ENCODE measurements around the gene CAMTA1. TPM values are rescaled to one million over a fixed set of nuclear protein-coding genes. Genes with fewer than 3 reads are reported as not detected.
A peak's percentile ranks its signal among the peaks of the same experiment; 100 is the strongest.

Gene CAMTA1
- polyA plus RNA-seq, 1 donor from 2014 or later: 162 TPM

DNA sequence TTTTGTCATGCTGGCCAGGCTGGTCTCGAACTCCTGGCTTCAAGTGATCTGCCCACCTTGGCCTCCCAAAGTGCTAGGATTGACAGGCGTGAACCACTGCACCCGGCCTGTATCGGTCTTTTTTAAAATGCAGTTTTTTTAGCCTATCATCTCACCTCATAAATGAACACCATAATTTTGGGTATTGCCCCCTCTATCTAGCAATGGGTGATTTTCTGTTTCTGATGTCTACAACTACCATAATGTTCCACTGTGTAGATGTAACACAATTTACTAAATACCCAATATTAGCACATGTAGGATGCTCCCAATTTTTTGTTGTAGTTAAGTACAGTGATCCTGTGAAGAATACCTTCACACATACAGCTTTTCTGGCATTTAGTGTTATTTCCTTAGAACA, 2.0 kb upstream of the CAMTA1 start:
- Histone ChIP-seq H3K9me2 (ENCODE audit: insufficient read depth, low read length) (no peaks in the 10 kb centered on the region), H3K27me3 (ENCODE audit: insufficient read depth, low read depth, low read length) (no peaks in the 10 kb centered on the region), H3K36me3 (ENCODE audit: insufficient read depth, low read length) (no peaks in the 10 kb centered on the region), H3K27ac (ENCODE audit: low read length) (no peak overlapping the region), H2AFZ (ENCODE audit: low read depth, low read length) (no peak overlapping the region), H3K79me2 (replicated peaks; ENCODE audit: insufficient read depth, low read length) (peaks cover 24% of the 10 kb centered on the region), H4K20me1 (ENCODE audit: insufficient read depth) (no peaks in the 10 kb centered on the region), H3F3A (ENCODE audit: insufficient read depth, low read length, poor library complexity, severe bottlenecking) (no peaks in the 10 kb centered on the region), H3K9ac (ENCODE audit: low read length) (no peak overlapping the region), H3K4me3 (ENCODE audit: low read length) (peak overlapping the region; percentile 98), H3K9me3 (ENCODE audit: low read length) (no peaks in the 10 kb centered on the region), H3K4me2 (ENCODE audit: low read length) (no peak overlapping the region)
- no peak for TF ChIP-seq REST (IDR thresholded peaks at IDR 0.05; ENCODE audit: borderline replicate concordance)
- TF ChIP-seq RAD21 (conservative IDR thresholded peaks at IDR 0.05): no peak
- TF ChIP-seq EP300 (conservative IDR thresholded peaks at IDR 0.05; ENCODE audit: poor library complexity, severe bottlenecking): no peak
- TF ChIP-seq TAF1 (IDR thresholded peaks at IDR 0.05; ENCODE audit: low read depth): no peak
- no peak for TF ChIP-seq POLR2AphosphoS5 (IDR thresholded peaks at IDR 0.05)
- no peak for TF ChIP-seq SMC3 (conservative IDR thresholded peaks at IDR 0.05; ENCODE audit: poor library complexity)
- TF ChIP-seq CTCF (IDR thresholded peaks at IDR 0.05; ENCODE audit: poor library complexity, severe bottlenecking): no peak
- no peak for TF ChIP-seq EZH2 (IDR thresholded peaks at IDR 0.05; ENCODE audit: borderline replicate concordance, insufficient read depth, low read length, poor library complexity, severe bottlenecking)
- TF ChIP-seq MXI1 (conservative IDR thresholded peaks at IDR 0.05; ENCODE audit: poor library complexity, severe bottlenecking): no peak

DNA sequence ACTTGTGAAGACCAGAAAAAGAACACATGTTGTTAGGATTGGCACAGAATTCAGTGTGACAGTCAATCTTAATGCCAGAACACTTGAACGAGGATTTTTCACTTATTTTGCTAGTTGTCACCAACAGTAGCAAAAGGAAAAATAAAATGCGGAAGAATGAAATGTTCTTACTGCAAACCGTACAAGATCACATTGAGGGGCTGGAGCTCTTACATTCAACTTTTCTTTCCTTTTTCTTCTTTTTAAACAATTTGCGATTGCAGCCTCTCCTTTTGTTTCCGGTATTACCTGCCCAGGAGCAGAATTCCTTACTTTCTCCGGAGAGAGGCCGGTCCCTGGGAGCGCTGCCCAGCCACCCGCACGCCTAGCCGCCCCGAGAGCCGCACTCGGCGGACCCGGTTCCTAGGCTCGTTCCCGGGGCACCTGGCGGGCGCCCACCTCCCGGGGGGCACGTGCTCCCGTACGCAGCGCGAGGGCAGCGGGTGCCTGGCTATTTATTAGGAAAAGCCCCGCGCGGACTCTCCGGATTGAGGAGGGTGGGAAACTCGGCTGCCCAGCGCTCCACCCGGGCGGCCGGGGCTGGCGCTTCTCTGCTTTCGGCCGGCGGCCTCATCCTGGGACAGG, 1.2 kb upstream of the CAMTA1 start:
- Histone ChIP-seq H3K4me2 (ENCODE audit: low read length) (peak overlapping the region; percentile 93), H3K9ac (ENCODE audit: low read length) (peak overlapping the region; percentile 76), H3K27ac (ENCODE audit: low read length) (peak overlapping the region; percentile 77), H3K9me2 (ENCODE audit: insufficient read depth, low read length) (no peaks in the 10 kb centered on the region), H3K4me3 (ENCODE audit: low read length) (peak overlapping the region; percentile 98), H3K9me3 (ENCODE audit: low read length) (no peaks in the 10 kb centered on the region), H3F3A (ENCODE audit: insufficient read depth, low read length, poor library complexity, severe bottlenecking) (no peaks in the 10 kb centered on the region), H4K20me1 (ENCODE audit: insufficient read depth) (no peaks in the 10 kb centered on the region), H3K27me3 (ENCODE audit: insufficient read depth, low read depth, low read length) (no peaks in the 10 kb centered on the region), H2AFZ (ENCODE audit: low read depth, low read length) (peak overlapping the region; percentile 5), H3K36me3 (ENCODE audit: insufficient read depth, low read length) (no peaks in the 10 kb centered on the region), H3K79me2 (replicated peaks; ENCODE audit: insufficient read depth, low read length) (peaks cover 30% of the 10 kb centered on the region)
- no peak for TF ChIP-seq POLR2AphosphoS5 (IDR thresholded peaks at IDR 0.05)
- no peak for TF ChIP-seq EP300 (conservative IDR thresholded peaks at IDR 0.05; ENCODE audit: poor library complexity, severe bottlenecking)
- no peak for TF ChIP-seq RAD21 (conservative IDR thresholded peaks at IDR 0.05)
- no peak for TF ChIP-seq SMC3 (conservative IDR thresholded peaks at IDR 0.05; ENCODE audit: poor library complexity)
- TF ChIP-seq REST (IDR thresholded peaks at IDR 0.05; ENCODE audit: borderline replicate concordance): no peak
- TF ChIP-seq CTCF (IDR thresholded peaks at IDR 0.05; ENCODE audit: poor library complexity, severe bottlenecking): no peak
- no peak for TF ChIP-seq EZH2 (IDR thresholded peaks at IDR 0.05; ENCODE audit: borderline replicate concordance, insufficient read depth, low read length, poor library complexity, severe bottlenecking)
- no peak for TF ChIP-seq MXI1 (conservative IDR thresholded peaks at IDR 0.05; ENCODE audit: poor library complexity, severe bottlenecking)
- no peak for TF ChIP-seq TAF1 (IDR thresholded peaks at IDR 0.05; ENCODE audit: low read depth)

Data from neural cell (in vitro differentiated cells).